Gastrocnemius medialis (tissue), 4 donors: ENCODE data around the gene KIF13A.

Experiments
- POLR2A ChIP-seq, 2 donors: fragments of 450-650 bp; IDR thresholded peaks; one replicate each; pipeline ENCODE4 v1.6.1; 2017; ENCODE audit warnings: antibody characterized with exemption in 2 of 2, mild to moderate bottlenecking in 2 of 2, moderate library complexity in 2 of 2
- TF ChIP-seq, protein P1 (sequence below), 5 experiments: fragments of 450-650 bp in 3 of 5; fragments of 200-600 bp in 2 of 5; sonication (generic) in 2 of 5; IDR thresholded peaks in 4 of 5; conservative IDR thresholded peaks in 1 of 5; 1 replicate in 4 of 5; 2 replicates in 1 of 5; pipeline ENCODE4 v1.5.1; 2016 to 2019; ENCODE audit warnings: antibody characterized with exemption in 5 of 5, mild to moderate bottlenecking in 3 of 5, moderate library complexity in 3 of 5

DNA sequence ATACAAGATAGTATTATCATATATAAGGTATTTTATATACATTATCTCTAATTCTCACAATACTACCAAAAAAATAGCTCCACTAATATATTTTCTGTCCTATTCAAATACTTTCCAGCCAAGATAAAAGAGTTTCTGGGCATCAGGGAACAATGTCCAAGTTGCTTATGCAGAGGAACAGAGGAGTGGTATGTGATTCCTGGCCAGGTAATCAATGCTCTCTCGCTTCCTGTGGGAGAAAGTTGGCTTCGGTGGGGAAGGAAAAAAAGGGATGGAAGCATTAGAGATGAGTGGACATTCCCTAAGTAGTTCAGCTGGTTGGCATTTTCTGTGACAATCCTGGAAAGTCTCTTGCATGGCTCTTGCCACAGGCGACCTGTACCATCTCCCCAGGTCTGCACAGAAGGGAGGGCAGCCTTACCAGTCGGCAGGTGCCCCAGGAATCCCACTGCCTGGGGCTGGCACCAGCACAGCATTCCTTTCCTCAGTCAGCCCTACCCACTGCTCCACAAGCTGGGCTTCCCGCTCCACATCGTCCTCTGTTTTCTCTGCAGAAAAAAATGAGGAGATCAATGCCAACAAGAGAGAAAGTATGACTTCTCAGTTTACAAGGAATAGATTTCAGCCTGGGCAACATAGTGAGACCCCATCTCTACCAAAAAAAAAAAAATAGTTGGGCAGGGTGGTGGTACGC, 202.2 kb downstream of the KIF13A start:
- TF ChIP-seq POLR2A (IDR thresholded peaks at IDR 0.05): no peak
- TF ChIP-seq, protein P1, sequence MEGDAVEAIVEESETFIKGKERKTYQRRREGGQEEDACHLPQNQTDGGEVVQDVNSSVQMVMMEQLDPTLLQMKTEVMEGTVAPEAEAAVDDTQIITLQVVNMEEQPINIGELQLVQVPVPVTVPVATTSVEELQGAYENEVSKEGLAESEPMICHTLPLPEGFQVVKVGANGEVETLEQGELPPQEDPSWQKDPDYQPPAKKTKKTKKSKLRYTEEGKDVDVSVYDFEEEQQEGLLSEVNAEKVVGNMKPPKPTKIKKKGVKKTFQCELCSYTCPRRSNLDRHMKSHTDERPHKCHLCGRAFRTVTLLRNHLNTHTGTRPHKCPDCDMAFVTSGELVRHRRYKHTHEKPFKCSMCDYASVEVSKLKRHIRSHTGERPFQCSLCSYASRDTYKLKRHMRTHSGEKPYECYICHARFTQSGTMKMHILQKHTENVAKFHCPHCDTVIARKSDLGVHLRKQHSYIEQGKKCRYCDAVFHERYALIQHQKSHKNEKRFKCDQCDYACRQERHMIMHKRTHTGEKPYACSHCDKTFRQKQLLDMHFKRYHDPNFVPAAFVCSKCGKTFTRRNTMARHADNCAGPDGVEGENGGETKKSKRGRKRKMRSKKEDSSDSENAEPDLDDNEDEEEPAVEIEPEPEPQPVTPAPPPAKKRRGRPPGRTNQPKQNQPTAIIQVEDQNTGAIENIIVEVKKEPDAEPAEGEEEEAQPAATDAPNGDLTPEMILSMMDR (IDR thresholded peaks at IDR 0.05 in 4 of 5, conservative IDR thresholded peaks at IDR 0.05 in 1 of 5): no peak
